ENCODE data around the gene KIZ. TPM values are rescaled to one million over a fixed set of nuclear protein-coding genes. Genes with fewer than 3 reads are reported as not detected.

Gene KIZ
- total RNA-seq, 1 experiment from 2014 or later, result 17.6 TPM

DNA sequence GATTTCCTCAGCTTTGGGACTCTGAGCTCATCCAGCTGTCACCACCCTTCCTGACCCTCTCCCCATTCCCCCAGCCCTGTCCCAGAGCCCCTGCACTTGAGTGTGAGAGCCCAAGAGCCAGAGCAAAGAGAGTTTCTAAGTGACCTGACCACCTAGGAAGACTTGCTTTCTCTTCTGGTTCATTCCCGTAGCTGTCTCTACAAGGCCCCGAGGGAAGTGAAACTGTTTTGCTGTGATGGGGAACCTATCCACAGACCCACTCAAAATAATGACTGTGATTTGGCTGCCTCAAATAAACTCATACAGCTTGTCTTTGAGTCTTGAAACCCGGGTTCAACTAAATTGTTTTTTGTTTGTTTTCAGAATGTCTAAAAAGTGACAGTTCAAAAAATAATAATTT is 102.6 kb downstream of the KIZ start:
- peaks cover 0 to 6% of the 10 kb centered on the region in 2 experiments; a peak in 2 of 4 replicates for H3K4me1 ChIP-seq (ENCODE audit: control insufficient read depth in 1 of 2, insufficient read depth in 2 of 2, low read length in 2 of 2)
- H3K27ac ChIP-seq (ENCODE audit: low read depth, low read length), result no peak overlapping the region
- no TSS peak for BruUV-seq (replicated peaks)
- no peak overlapping the region for H3K4me3 ChIP-seq (replicated peaks in 1 of 2; ENCODE audit: low read depth in 1 of 2, low read length in 2 of 2)
- ATAC-seq (no peak), DNase-seq (ENCODE audit: low read depth, low spot score) (no peak)
- H3K9me2 ChIP-seq (ENCODE audit: insufficient read depth), result no peaks in the 10 kb centered on the region
- H3K9ac ChIP-seq (ENCODE audit: low read length), result no peak overlapping the region
- no peaks in the 10 kb centered on the region for H3K27me3 ChIP-seq (ENCODE audit: insufficient read depth, low read length)
- H3K9me3 ChIP-seq (ENCODE audit: control insufficient read depth in 1 of 2, insufficient read depth in 1 of 2, low read depth in 1 of 2, low read length in 2 of 2), result no peaks in the 10 kb centered on the region
- no peak for TF ChIP-seq JUND (IDR thresholded peaks at IDR 0.05)
- no peak for TF ChIP-seq CEBPB (IDR thresholded peaks at IDR 0.05; ENCODE audit: low read depth)
- no peak for TF ChIP-seq EZH2phosphoT487 (IDR thresholded peaks at IDR 0.05; ENCODE audit: borderline replicate concordance)
- TF ChIP-seq EZH2 (IDR thresholded peaks at IDR 0.05), result no peak
- no peak for TF ChIP-seq EGR1 (IDR thresholded peaks at IDR 0.05; ENCODE audit: low read depth)
- TF ChIP-seq POLR2A (IDR thresholded peaks at IDR 0.05; ENCODE audit: borderline replicate concordance, extremely low read depth, insufficient read depth, insufficient read length), result no peak
- TF ChIP-seq SIN3A (IDR thresholded peaks at IDR 0.05; ENCODE audit: low read depth), result no peak
- no peak for TF ChIP-seq ZFX (IDR thresholded peaks at IDR 0.05)
- TF ChIP-seq, protein P1, sequence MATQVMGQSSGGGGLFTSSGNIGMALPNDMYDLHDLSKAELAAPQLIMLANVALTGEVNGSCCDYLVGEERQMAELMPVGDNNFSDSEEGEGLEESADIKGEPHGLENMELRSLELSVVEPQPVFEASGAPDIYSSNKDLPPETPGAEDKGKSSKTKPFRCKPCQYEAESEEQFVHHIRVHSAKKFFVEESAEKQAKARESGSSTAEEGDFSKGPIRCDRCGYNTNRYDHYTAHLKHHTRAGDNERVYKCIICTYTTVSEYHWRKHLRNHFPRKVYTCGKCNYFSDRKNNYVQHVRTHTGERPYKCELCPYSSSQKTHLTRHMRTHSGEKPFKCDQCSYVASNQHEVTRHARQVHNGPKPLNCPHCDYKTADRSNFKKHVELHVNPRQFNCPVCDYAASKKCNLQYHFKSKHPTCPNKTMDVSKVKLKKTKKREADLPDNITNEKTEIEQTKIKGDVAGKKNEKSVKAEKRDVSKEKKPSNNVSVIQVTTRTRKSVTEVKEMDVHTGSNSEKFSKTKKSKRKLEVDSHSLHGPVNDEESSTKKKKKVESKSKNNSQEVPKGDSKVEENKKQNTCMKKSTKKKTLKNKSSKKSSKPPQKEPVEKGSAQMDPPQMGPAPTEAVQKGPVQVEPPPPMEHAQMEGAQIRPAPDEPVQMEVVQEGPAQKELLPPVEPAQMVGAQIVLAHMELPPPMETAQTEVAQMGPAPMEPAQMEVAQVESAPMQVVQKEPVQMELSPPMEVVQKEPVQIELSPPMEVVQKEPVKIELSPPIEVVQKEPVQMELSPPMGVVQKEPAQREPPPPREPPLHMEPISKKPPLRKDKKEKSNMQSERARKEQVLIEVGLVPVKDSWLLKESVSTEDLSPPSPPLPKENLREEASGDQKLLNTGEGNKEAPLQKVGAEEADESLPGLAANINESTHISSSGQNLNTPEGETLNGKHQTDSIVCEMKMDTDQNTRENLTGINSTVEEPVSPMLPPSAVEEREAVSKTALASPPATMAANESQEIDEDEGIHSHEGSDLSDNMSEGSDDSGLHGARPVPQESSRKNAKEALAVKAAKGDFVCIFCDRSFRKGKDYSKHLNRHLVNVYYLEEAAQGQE (IDR thresholded peaks at IDR 0.05; ENCODE audit: low read depth), result no peak
- TF ChIP-seq YY1 (IDR thresholded peaks at IDR 0.05; ENCODE audit: extremely low read depth, insufficient replicate concordance, low read depth, low read length), result no peak
- no peaks in the 10 kb centered on the region for H3K36me3 ChIP-seq (ENCODE audit: control insufficient read depth in 1 of 2, insufficient read depth in 2 of 2, low read length in 2 of 2)
- ChIA-PET RAD21 (ENCODE audit: low non-redundant PET in 1 of 2, low total read pairs in 2 of 2, uncharacterized antibody in 2 of 2, unreplicated experiment in 2 of 2) (no interaction called here), CTCF (interaction anchor here (1.9 kb wide), 1 partner anchor 277 kb away, joined by 7 read pairs; no protein-coding TSS in a partner anchor), POLR2A (no interaction called here)
- H4K20me1 ChIP-seq (ENCODE audit: insufficient read depth), result no peaks in the 10 kb centered on the region
- intact Hi-C loops (cut with micrococcal nuclease), result no loop called here
- H3K4me2 ChIP-seq (ENCODE audit: low read length), result no peak overlapping the region
- H2AFZ ChIP-seq (ENCODE audit: low read depth, low read length, poor library complexity, severe bottlenecking), result no peak overlapping the region
- no peaks in the 10 kb centered on the region for H3K79me2 ChIP-seq (ENCODE audit: insufficient read depth, low read length)
